ENCODE measurements around the gene ATP9A.

Gene ATP9A

GRCh38 chr20:51631011-51631950 is 136.9 kb downstream of the ATP9A start:
- no peak for DNase-seq (ENCODE audit: low read depth, low spot score)

- DNase-seq (ENCODE audit: low read depth, low spot score): no peak
These were observed 138.7 kb downstream of the ATP9A start for GRCh38 chr20:51629399-51630058.

GRCh38 chr20:51628533-51629398 is 139.4 kb downstream of the ATP9A start:
- DNase-seq (ENCODE audit: low read depth, low spot score): no peak

- no peak for DNase-seq (ENCODE audit: low read depth, low spot score)
These were observed 140.6 kb downstream of the ATP9A start for GRCh38 chr20:51627586-51627985.

- no peak for DNase-seq (ENCODE audit: low read depth, low spot score)
These were observed 143.1 kb downstream of the ATP9A start for GRCh38 chr20:51625105-51625504.

- peak; percentile 39 for DNase-seq (ENCODE audit: low read depth, low spot score)
These were observed 143.9 kb downstream of the ATP9A start for GRCh38 chr20:51624157-51624731.

- no peak for DNase-seq (ENCODE audit: low read depth, low spot score)
These were observed 144.9 kb downstream of the ATP9A start for GRCh38 chr20:51623255-51623654.

GRCh38 chr20:51622004-51622874 is 146.0 kb downstream of the ATP9A start:
- DNase-seq (ENCODE audit: low read depth, low spot score): no peak

GRCh38 chr20:51620432-51620831 is 147.8 kb downstream of the ATP9A start:
- no peak for DNase-seq (ENCODE audit: low read depth, low spot score)

- no peak for DNase-seq (ENCODE audit: low read depth, low spot score)
These were observed 152.1 kb downstream of the ATP9A start for GRCh38 chr20:51616060-51616459.

GRCh38 chr20:51614687-51615086 is 153.5 kb downstream of the ATP9A start:
- DNase-seq (ENCODE audit: low read depth, low spot score): no peak

GRCh38 chr20:51613580-51613979 is 154.6 kb downstream of the ATP9A start:
- DNase-seq (ENCODE audit: low read depth, low spot score): no peak

GRCh38 chr20:51612896-51613295 is 155.3 kb downstream of the ATP9A start:
- DNase-seq (ENCODE audit: low read depth, low spot score): no peak

GRCh38 chr20:51611625-51611890 is 156.6 kb downstream of the ATP9A start:
- DNase-seq (ENCODE audit: low read depth, low spot score): no peak

- no peak for DNase-seq (ENCODE audit: low read depth, low spot score)
These were observed 157.2 kb downstream of the ATP9A start for GRCh38 chr20:51610761-51611624.

- no peak for DNase-seq (ENCODE audit: low read depth, low spot score)
These were observed 158.1 kb downstream of the ATP9A start for GRCh38 chr20:51610111-51610510.

GRCh38 chr20:51609251-51609650 is 158.9 kb downstream of the ATP9A start:
- no peak for DNase-seq (ENCODE audit: low read depth, low spot score)

GRCh38 chr20:51608061-51608460 is 160.1 kb downstream of the ATP9A start:
- no peak for DNase-seq (ENCODE audit: low read depth, low spot score)

GRCh38 chr20:51607170-51607569 is 161.0 kb downstream of the ATP9A start:
- no peak for DNase-seq (ENCODE audit: low read depth, low spot score)

- no peak for DNase-seq (ENCODE audit: low read depth, low spot score)
These were observed 163.3 kb downstream of the ATP9A start for GRCh38 chr20:51604851-51605250.
